HEK293T (cell line): Measurements from ENCODE around the gene TSPAN9.

Source experiments
- ARNT ChIP-seq: fragments of 450-650 bp; IDR thresholded peaks from 2 replicates; pipeline ENCODE4 v1.6.1; 2017; ENCODE audit warnings: mild to moderate bottlenecking
- BHLHE40 ChIP-seq: fragments of 450-650 bp; IDR thresholded peaks from 2 replicates; pipeline ENCODE4 v1.6.1; 2016; ENCODE audit warnings: mild to moderate bottlenecking, moderate library complexity, borderline replicate concordance
- ELF4 ChIP-seq: fragments of 450-650 bp; IDR thresholded peaks from 2 replicates; pipeline ENCODE4 v1.6.1; 2017; ENCODE audit warnings: antibody characterized with exemption
- FOXA1 ChIP-seq: fragments of 450-650 bp; IDR thresholded peaks from 2 replicates; pipeline ENCODE4 v1.6.1; 2016; ENCODE audit warnings: mild to moderate bottlenecking
- FOXK2 ChIP-seq: fragments of 450-650 bp; IDR thresholded peaks from 2 replicates; pipeline ENCODE4 v1.6.1; 2016; ENCODE audit warnings: mild to moderate bottlenecking
- FOXM1 ChIP-seq: fragments of 450-650 bp; IDR thresholded peaks from 2 replicates; pipeline ENCODE4 v1.6.1; 2017; ENCODE audit warnings: mild to moderate bottlenecking, borderline replicate concordance
- HDGF ChIP-seq: fragments of 450-650 bp; IDR thresholded peaks from 2 replicates; pipeline ENCODE4 v1.6.1; 2017; ENCODE audit warnings: antibody characterized with exemption, borderline replicate concordance
- LEF1 ChIP-seq: fragments of 450-650 bp; IDR thresholded peaks from 2 replicates; pipeline ENCODE4 v1.6.1; 2017; ENCODE audit warnings: mild to moderate bottlenecking, borderline replicate concordance
- SP1 ChIP-seq: fragments of 450-650 bp; IDR thresholded peaks from 2 replicates; pipeline ENCODE4 v1.6.1; 2017
- SUZ12 ChIP-seq: fragments of 450-650 bp; IDR thresholded peaks from 2 replicates; pipeline ENCODE4 v1.6.1; 2016; ENCODE audit warnings: mild to moderate bottlenecking
- TARDBP ChIP-seq: fragments of 450-650 bp; IDR thresholded peaks from 2 replicates; pipeline ENCODE4 v1.6.1; 2016
- ZNF384 ChIP-seq: fragments of 450-650 bp; IDR thresholded peaks from 2 replicates; pipeline ENCODE4 v1.6.1; 2016
- TF ChIP-seq, protein P1 (sequence below): fragments of 450-650 bp; IDR thresholded peaks from 2 replicates; pipeline ENCODE4 v1.6.1; 2016

DNA sequence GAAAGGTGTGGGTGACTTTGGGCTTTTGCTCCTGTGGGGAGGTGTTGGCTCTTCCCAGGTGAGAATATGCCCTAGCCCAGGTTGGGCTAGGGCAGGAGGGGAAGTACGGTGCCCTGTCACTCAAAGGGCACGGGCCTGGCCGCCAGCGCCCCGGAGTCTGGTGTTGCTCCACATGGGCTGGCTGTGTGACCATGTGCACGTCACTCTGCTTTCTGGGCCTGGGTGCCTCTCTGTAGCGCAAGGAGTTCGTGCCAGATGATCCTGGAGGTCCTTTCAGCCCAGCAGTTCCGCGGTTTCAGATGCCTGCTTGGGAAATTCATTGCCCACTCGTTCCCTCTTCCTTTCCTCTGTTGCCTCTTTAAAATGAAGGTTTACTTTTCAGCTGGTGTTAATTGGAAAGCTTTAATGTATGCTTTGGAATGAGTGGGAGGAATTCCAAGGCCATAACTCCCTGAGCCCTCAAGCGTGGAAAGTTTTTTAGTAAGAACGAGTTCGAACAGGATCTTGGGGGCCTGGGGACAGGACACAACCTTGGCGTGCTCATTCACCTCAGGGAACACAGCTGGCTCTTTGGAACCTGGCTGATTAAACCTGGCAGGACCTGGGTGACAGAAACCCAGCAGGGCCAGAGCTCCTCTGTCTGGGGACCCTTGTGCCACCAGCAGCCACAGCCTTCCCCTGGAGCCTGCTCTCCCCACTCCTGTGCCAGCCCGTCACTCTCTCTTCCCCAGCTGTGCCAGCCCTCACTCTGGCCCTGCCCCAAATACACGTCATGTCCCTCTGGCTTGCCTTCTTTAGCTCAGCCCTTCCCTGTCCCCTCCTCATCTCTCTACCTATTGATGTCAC, 42.8 kb downstream of the TSPAN9 start:
- TF ChIP-seq SUZ12 (no peak), BHLHE40 (no peak), FOXM1 (no peak), ZNF384 (no peak), FOXA1 (no peak), SP1 (no peak), ARNT (no peak), FOXK2 (no peak), LEF1 (no peak), TARDBP (no peak), ELF4 (no peak), HDGF (no peak)
- TF ChIP-seq, protein P1, sequence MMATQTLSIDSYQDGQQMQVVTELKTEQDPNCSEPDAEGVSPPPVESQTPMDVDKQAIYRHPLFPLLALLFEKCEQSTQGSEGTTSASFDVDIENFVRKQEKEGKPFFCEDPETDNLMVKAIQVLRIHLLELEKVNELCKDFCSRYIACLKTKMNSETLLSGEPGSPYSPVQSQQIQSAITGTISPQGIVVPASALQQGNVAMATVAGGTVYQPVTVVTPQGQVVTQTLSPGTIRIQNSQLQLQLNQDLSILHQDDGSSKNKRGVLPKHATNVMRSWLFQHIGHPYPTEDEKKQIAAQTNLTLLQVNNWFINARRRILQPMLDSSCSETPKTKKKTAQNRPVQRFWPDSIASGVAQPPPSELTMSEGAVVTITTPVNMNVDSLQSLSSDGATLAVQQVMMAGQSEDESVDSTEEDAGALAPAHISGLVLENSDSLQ = no peak
